Keratinocyte (primary cell): ENCODE results near the gene S100A6.

ENCODE experiments used
- CTCF ChIP-seq, 3 experiments: IDR thresholded peaks in 1 of 3; conservative IDR thresholded peaks in 1 of 3; optimal IDR thresholded peaks in 1 of 3; 2 replicates in 2 of 3; 3 replicates in 1 of 3; pipeline versions ENCODE3 to v1.5.1; 2011; ENCODE audit warnings: low read length in 3 of 3, mild to moderate bottlenecking in 3 of 3, moderate library complexity in 2 of 3, control low read depth in 1 of 3, inconsistent platforms in 1 of 3; ENCODE audit not compliant: insufficient read depth in 2 of 3; ENCODE audit errors: extremely low read depth in 1 of 3
- EZH2 ChIP-seq: IDR thresholded peaks from one replicate; pipeline ENCODE4 v1.6.1; 2012; ENCODE audit warnings: inconsistent platforms, mild to moderate bottlenecking, low read length, moderate library complexity

- peak in 1 of 3 experiments; percentile 31 for TF ChIP-seq CTCF (optimal IDR thresholded peaks at IDR 0.05 in 1 of 3, IDR thresholded peaks at IDR 0.05 in 1 of 3, conservative IDR thresholded peaks at IDR 0.05 in 1 of 3; ENCODE audit: extremely low read depth in 1 of 3, insufficient read depth in 2 of 3, low read length in 3 of 3)
- TF ChIP-seq EZH2, result no peak
These were observed 42.3 kb downstream of the S100A6 start for GRCh38 chr1:153493343-153493960.
